ENCODE data around the gene ANK3. TPM values are rescaled to one million over a fixed set of nuclear protein-coding genes. Genes with fewer than 3 reads are reported as not detected.

The ANK3 gene
- total and polyA plus RNA-seq, 8 donors = 3.3 to 28.5 (median 17.3) TPM

GRCh38 chr10:60346661-60347060, 43.0 kb downstream of the ANK3 start:
- no peaks in the 10 kb centered on the region for H3K9me3 ChIP-seq
- FAIRE-seq (no peak), DNase-seq (no peak), ATAC-seq (no peak)
- H3K4me3 ChIP-seq = no peak overlapping the region
- TF ChIP-seq CTCF (IDR thresholded peaks at IDR 0.05) = no peak
- peaks cover 0 to 7% (median 5%) of the 10 kb centered on the region in 3 donors for H3K4me1 ChIP-seq
- no peak overlapping the region for H3K27ac ChIP-seq
- intact Hi-C loops (cut with DNase I) = no loop called here
- no peaks in the 10 kb centered on the region for H3K36me3 ChIP-seq
- 80 to 95% methylated on average over 1 of the region's 1 CpG for WGBS, 2 donors
- H3K27me3 ChIP-seq = no peaks in the 10 kb centered on the region

GRCh38 chr10:60343254-60343653, 46.4 kb downstream of the ANK3 start:
- Histone ChIP-seq H3K9me3 (no peaks in the 10 kb centered on the region), H3K27me3 (no peaks in the 10 kb centered on the region), H3K27ac (no peak overlapping the region), H3K36me3 (no peaks in the 10 kb centered on the region), H3K4me3 (no peak overlapping the region), H3K4me1 (no peaks in the 10 kb centered on the region)
- WGBS, 2 donors = 91% methylated on average over 1 of the region's 1 CpG
- intact Hi-C loops (cut with DNase I) = no loop called here
- ATAC-seq = no peak
- no peak for TF ChIP-seq CTCF (IDR thresholded peaks at IDR 0.05)
- no peak for DNase-seq
- FAIRE-seq = no peak

DNA sequence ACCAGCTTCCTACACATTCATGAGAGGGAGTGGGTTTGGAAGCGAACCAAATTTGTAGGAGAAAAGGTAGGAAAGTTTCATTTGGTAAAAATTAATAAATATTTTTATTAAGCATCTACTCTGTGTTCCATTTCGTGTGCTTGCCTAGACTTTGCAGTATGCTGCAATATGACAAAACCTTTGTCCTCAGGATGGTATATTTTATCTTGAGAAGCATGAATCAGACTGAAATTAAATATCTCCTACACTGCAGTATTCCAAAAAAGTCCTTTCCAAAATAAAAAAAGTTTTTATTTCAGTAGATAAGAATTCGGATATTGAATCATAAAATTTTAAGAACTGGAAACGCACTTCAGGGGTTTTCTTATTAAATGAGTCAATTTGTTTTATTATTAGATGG, 47.7 kb downstream of the ANK3 start:
- H3K4me1 ChIP-seq = no peaks in the 10 kb centered on the region
- WGBS, 2 donors = 86 to 92% methylated on average over 4 of the region's 4 CpGs

GRCh38 chr10:60340973-60341372, 48.7 kb downstream of the ANK3 start:
- Histone ChIP-seq H3K9me3 (no peaks in the 10 kb centered on the region), H3K4me1 (peaks cover 0 to 4% (median 0%) of the 10 kb centered on the region in 3 donors), H3K27ac (no peak overlapping the region), H3K4me3 (no peak overlapping the region), H3K27me3 (no peaks in the 10 kb centered on the region), H3K36me3 (no peaks in the 10 kb centered on the region)
- ATAC-seq = no peak
- no peak for FAIRE-seq
- no peak for TF ChIP-seq CTCF (IDR thresholded peaks at IDR 0.05)
- no peak for DNase-seq
- intact Hi-C loops (cut with DNase I) = no loop called here
- 91 to 96% methylated on average over 1 of the region's 1 CpG for WGBS, 2 donors

More for the DNA sequence above, 47.7 kb downstream of the ANK3 start:
- ATAC-seq = no peak
- no peak for TF ChIP-seq CTCF (IDR thresholded peaks at IDR 0.05)
- Histone ChIP-seq H3K9me3 (no peaks in the 10 kb centered on the region), H3K27me3 (no peaks in the 10 kb centered on the region), H3K4me3 (no peak overlapping the region), H3K27ac (no peak overlapping the region), H3K36me3 (no peaks in the 10 kb centered on the region)
- no peak for FAIRE-seq
- no peak for DNase-seq
- intact Hi-C loops (cut with DNase I) = no loop called here

- Histone ChIP-seq H3K4me3 (no peak overlapping the region), H3K27me3 (no peaks in the 10 kb centered on the region), H3K27ac (no peak overlapping the region), H3K36me3 (no peaks in the 10 kb centered on the region), H3K9me3 (no peaks in the 10 kb centered on the region), H3K4me1 (peaks cover 0 to 4% (median 0%) of the 10 kb centered on the region in 3 donors)
- no peak for DNase-seq
- no peak for FAIRE-seq
- TF ChIP-seq CTCF (IDR thresholded peaks at IDR 0.05) = no peak
- intact Hi-C loops (cut with DNase I) = no loop called here
- WGBS, 2 donors = 82 to 93% methylated on average over 4 of the region's 4 CpGs
- no peak for ATAC-seq
Measured at GRCh38 chr10:60339757-60340156, 49.9 kb downstream of the ANK3 start.

Measured in pancreas (tissue), 10 donors.